Pancreas (tissue), 10 donors: ENCODE results near the gene TBC1D22B. TPM values are rescaled to one million over a fixed set of nuclear protein-coding genes. Genes with fewer than 3 reads are reported as not detected.
"Not testable (repeated sequence)": the region's sequence is repeated elsewhere in the genome, so short reads cannot be mapped to it uniquely, and the experiment has no call there.

ENCODE experiments used
- ATAC-seq, 4 donors: fragments of 200-7000 bp; cut with Tn5 transposase; one replicate each; pipeline versions ENCODE4 v1.8.0 to v1.9.1; 2020; ENCODE audit warnings: mild to moderate bottlenecking in 4 of 4, moderate library complexity in 4 of 4
- DNase-seq, 6 donors: peaks; one replicate each; pipeline ENCODE4 v3.0.0-alpha.2; 2020
- FAIRE-seq: peaks from 2 replicates; lab custom pipeline; 2012; peaks lifted over from hg19 to GRCh38; lab: Jason Lieb, UNC
- H3K27ac ChIP-seq, 4 donors: fragments of 200-600 bp; sonication (generic); 1 replicate in 3 of 4; 2 replicates in 1 of 4; pipeline versions ENCODE4 v1.5.0 to v1.8.0; 2020
- H3K27me3 ChIP-seq, 4 donors: fragments of 200-600 bp; one replicate each; pipeline ENCODE4 v1.8.0; 2021
- H3K36me3 ChIP-seq, 3 donors: fragments of 200-600 bp; sonication (generic) in 1 of 3; one replicate each; pipeline versions ENCODE4 v1.5.0 to v1.8.0; 2020 to 2021
- H3K4me1 ChIP-seq, 3 donors: fragments of 200-600 bp; one replicate each; pipeline ENCODE4 v1.8.0; 2021
- H3K4me3 ChIP-seq, 4 donors: fragments of 200-600 bp; sonication (generic) in 2 of 4; one replicate each; pipeline versions ENCODE4 v1.5.0 to v1.8.0; 2020 to 2021
- H3K9me3 ChIP-seq, 4 donors: fragments of 200-600 bp; one replicate each; pipeline ENCODE4 v1.8.0; 2021
- WGBS, 2 donors: extraction: QIAGEN DNeasy Blood & Tissue Kit; methylation state at CpG; one replicate each; pipeline ENCODE4 v1.1.7; 2013; 5-methylcytosine and 5-hydroxymethylcytosine counted together
- intact Hi-C, 3 donors: fragments of 100-400 bp; cut with DNase I; formaldehyde crosslinking; loops; one replicate each; pipeline versions ENCODE4 v1.11.1 to v1.14.2; 2022
- polyA plus RNA-seq, 2 donors: library from polyadenylated mRNA; stranded (reverse); fragments of 200-250 nt; gene quantifications; one replicate each; pipeline ENCODE4 v1.2.3, GENCODE V29; 2013
- total RNA-seq, 6 donors: library from RNA; stranded (reverse); fragmentation: NEBNext Ultra II Directional in 4 of 6; extraction: Animal tissue kit (Norgen Biotek cat#: 25700) in 4 of 6; gene quantifications; one replicate each; pipeline versions ENCODE4 v1.2.1 to v1.2.4, GENCODE V29; 2021 to 2023
- TF ChIP-seq, protein P1 (sequence below), 4 donors: fragments of 200-600 bp; sonication (generic) in 3 of 4; IDR thresholded peaks; one replicate each; pipeline versions ENCODE4 v1.5.0 to v1.8.0; 2021; ENCODE audit warnings: antibody characterized with exemption in 4 of 4
- donor health status: healthy with polysubstance abuse.
- donor health status: DM: no; HTN: no; CAD: no; lungs with moderate emphysema.
- donor health status: DM: no; HTN: no; CAD: no.
- donor health status: control.
- donor health status: control.
- donor health status: Bipolar disorder and iron deficiency.
- donor health status: DM: yes; HTN: yes; CAD: no.
- donor health status: DM: no; HTN: no; CAD: no.
- donor health status: DM: no; HTN: no; CAD: no.
- donor health status: DM: yes; HTN: yes; CAD: no.

TBC1D22B gene
- total and polyA plus RNA-seq, 8 donors = 4.3 to 9.0 (median 6.0) TPM

DNA sequence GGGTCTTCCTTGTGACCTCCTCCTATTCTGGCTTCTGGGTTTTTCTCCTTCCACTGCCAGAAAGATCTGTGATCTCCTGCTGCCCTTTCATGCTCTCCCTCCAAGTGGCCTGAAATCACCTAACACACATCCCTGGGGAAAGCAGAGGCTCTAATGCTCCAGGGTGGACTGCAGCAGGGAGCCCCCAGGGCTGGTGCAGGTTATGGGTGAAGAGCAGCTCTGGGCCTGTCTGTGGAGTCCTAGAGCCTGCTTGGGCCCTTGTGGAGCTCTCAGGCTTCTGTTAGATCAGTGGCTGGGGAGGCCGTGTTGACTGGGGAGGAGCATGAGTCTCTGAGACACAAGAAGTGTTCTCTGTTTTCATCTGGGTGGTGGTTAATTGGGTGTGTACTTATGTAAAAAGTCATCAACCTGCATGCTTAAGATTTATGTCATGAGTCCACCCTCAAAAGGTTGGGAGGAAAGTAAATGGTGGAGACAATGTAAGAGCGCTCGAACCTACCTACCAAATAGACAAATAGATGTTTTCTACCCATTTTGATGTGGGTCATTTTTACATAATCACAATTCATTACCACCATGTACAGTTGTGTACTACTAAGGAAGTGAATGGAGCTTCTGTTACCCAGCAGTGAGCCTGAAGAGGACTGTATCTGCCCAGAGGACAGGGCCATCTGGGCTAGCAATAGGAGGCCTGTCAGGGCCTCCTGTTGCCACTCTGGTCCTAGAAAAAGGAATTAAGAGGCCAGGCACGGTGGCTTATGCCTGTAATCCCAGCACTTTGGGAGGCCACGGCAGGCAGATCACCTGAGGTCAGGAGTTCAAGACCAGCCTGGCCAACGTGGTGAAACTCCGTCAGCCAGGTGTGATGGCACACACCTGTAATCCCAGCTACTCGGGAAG is 64.2 kb downstream of the TBC1D22B start:
- no peak overlapping the region for H3K4me3 ChIP-seq
- intact Hi-C loops = loop anchor here in 1 of 3 donors (5.0 kb wide), 1 partner anchor 371 kb away; no protein-coding TSS in a partner anchor

DNA sequence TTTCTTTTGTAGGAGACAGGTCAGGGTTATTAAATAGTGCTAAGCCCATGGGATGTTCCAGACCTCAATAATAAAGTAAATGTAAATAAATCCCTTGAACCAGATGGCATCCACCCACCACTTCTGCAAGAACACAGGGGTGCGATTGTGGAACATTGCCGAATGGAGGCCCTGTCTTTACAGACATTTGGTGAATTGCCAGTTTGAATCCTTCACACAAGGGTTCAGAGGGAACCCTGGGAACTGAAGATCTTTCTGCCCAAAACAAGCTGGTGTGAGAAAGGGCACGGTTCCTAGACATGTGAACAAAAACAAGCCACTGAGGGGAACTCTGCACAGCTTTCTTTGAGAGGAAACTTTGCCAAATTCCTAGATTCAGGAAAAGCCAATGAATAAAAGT is 66.0 kb downstream of the TBC1D22B start:
- Histone ChIP-seq H3K36me3 (peaks cover 0 to 26% (median 3%) of the 10 kb centered on the region in 3 donors), H3K27me3 (no peaks in the 10 kb centered on the region), H3K4me3 (no peak overlapping the region), H3K4me1 (no peaks in the 10 kb centered on the region), H3K9me3 (no peaks in the 10 kb centered on the region), H3K27ac (no peak overlapping the region)
- TF ChIP-seq, protein P1, sequence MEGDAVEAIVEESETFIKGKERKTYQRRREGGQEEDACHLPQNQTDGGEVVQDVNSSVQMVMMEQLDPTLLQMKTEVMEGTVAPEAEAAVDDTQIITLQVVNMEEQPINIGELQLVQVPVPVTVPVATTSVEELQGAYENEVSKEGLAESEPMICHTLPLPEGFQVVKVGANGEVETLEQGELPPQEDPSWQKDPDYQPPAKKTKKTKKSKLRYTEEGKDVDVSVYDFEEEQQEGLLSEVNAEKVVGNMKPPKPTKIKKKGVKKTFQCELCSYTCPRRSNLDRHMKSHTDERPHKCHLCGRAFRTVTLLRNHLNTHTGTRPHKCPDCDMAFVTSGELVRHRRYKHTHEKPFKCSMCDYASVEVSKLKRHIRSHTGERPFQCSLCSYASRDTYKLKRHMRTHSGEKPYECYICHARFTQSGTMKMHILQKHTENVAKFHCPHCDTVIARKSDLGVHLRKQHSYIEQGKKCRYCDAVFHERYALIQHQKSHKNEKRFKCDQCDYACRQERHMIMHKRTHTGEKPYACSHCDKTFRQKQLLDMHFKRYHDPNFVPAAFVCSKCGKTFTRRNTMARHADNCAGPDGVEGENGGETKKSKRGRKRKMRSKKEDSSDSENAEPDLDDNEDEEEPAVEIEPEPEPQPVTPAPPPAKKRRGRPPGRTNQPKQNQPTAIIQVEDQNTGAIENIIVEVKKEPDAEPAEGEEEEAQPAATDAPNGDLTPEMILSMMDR (IDR thresholded peaks at IDR 0.05) = no peak
- DNase-seq (no peak), ATAC-seq (no peak), FAIRE-seq (no peak)
- WGBS, 2 donors = 28 to 57% methylated on average over 3 of the region's 3 CpGs
- intact Hi-C loops = loop anchor here in 1 of 3 donors (5.0 kb wide), 1 partner anchor 369 kb away; no protein-coding TSS in a partner anchor

More for the DNA sequence above, 64.2 kb downstream of the TBC1D22B start:
- H3K27me3 ChIP-seq = no peaks in the 10 kb centered on the region
- TF ChIP-seq, protein P1 (IDR thresholded peaks at IDR 0.05) = no peak
- peaks cover 3 to 42% (median 8%) of the 10 kb centered on the region in 3 donors for H3K36me3 ChIP-seq
- no peak for ATAC-seq
- H3K4me1 ChIP-seq = no peaks in the 10 kb centered on the region
- no peak for FAIRE-seq
- H3K9me3 ChIP-seq = no peaks in the 10 kb centered on the region
- no peak overlapping the region for H3K27ac ChIP-seq
- no peak for DNase-seq
- WGBS, 2 donors = 83 to 87% methylated on average over 8 of the region's 8 CpGs

DNA sequence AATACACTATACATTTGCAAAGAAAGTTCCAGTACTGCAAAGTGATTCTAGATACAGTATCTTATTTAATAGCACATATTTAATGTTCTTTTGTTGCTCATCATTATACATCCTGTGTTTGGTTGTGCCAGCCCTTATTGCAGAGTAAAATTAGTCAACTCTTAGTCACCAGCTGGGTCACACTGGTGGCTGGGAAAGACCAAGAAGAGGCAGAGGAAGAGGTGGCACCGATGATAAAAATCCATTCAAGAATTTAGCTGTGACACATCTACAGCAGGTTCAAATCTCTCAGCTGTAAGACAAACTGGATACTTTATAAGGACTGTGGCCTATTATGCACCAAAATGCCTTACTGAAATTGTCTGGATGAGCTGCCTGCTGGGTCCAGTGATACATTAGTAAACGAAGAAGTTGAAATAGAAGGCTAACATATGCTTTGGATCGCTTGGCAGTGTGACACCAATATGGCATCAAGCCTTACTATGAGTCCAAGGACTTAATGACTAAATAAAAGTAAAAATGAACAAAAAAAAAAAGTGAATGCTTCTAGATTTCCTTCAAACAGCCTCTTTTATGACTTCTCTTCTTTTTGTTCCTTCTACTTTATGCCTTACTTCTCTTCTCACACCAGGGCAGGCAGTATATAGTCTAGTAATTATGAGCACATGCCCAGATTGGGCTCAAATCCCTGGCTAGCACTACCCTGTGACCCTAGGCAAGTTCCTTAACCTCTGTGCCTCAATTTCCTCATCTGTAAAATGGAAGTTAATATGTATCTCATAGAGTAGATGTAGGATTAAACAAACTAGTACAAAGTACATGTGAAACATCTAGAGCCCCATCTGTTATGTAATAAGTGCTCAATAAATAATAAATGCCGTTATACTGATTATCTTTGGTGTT is 66.8 kb downstream of the TBC1D22B start:
- peaks cover 0 to 26% (median 3%) of the 10 kb centered on the region in 3 donors for H3K36me3 ChIP-seq
- H3K4me3 ChIP-seq = no peak overlapping the region
- intact Hi-C loops = loop anchor here in 1 of 3 donors (5.0 kb wide), 1 partner anchor 368 kb away; no protein-coding TSS in a partner anchor
- no peak for FAIRE-seq
- H3K4me1 ChIP-seq = no peaks in the 10 kb centered on the region
- TF ChIP-seq, protein P1 (IDR thresholded peaks at IDR 0.05) = no peak
- no peak for DNase-seq
- no peak for ATAC-seq
- WGBS, 2 donors = 55 to 70% methylated on average over 4 of the region's 4 CpGs
- H3K9me3 ChIP-seq = no peaks in the 10 kb centered on the region
- no peak overlapping the region for H3K27ac ChIP-seq
- H3K27me3 ChIP-seq = no peaks in the 10 kb centered on the region

DNA sequence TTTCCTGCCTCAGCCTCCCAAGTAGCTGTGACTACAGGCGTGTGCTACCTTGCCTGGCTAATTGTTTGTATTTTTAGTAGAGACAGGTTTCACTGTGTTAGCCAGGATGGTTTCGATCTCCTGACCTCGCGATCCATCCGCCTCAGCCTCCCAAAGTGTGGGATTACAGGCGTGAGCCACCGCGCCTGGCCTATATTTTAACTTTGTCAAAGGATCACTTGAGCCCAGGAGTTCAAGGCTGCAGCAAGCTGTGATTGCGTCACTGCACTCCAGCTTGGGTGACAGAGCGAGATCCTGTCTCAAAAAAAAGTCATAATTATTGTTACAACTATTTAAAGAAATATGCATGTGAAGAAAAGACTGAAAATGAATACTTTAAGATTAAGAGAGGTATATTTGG is 72.8 kb downstream of the TBC1D22B start:
- H3K9me3 ChIP-seq, H3K27me3 ChIP-seq, ATAC-seq, DNase-seq, intact Hi-C loops, H3K4me3 ChIP-seq, H3K4me1 ChIP-seq, H3K27ac ChIP-seq, FAIRE-seq: not testable (repeated sequence)
- 93% methylated on average over 10 of the region's 10 CpGs for WGBS, 2 donors
- peaks cover 0 to 14% (median 6%) of the 10 kb centered on the region in 3 donors for H3K36me3 ChIP-seq

DNA sequence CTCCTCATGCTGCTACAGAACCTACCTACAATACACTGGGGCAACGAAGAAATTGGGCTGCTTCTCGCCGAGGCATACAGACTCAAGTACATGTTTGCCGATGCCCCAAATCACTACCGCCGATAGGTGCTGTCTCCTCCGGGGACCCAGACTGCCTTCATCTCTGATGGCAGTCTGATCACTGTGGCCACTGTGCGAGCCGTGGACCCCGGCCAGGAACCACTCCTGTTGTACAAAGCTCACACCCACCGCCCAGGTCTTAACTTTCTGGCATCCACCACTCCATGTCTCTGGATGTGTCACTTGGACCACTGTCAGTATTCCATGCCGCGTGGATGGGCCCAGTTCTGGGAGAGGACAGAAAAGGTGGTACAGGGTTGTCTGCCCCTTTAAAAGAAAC is 73.5 kb downstream of the TBC1D22B start:
- H3K4me3 ChIP-seq = no peak overlapping the region
- H3K27me3 ChIP-seq = no peaks in the 10 kb centered on the region
- ATAC-seq = no peak
- TF ChIP-seq, protein P1 (IDR thresholded peaks at IDR 0.05) = no peak
- H3K9me3 ChIP-seq = no peaks in the 10 kb centered on the region
- 93 to 96% methylated on average over 13 of the region's 13 CpGs for WGBS, 2 donors
- FAIRE-seq = no peak
- H3K36me3 ChIP-seq = peaks cover 0 to 14% (median 6%) of the 10 kb centered on the region in 3 donors
- H3K27ac ChIP-seq = no peak overlapping the region
- H3K4me1 ChIP-seq = no peaks in the 10 kb centered on the region
- DNase-seq = no peak
- intact Hi-C loops = no loop called here
